Stimulated activated CD8-positive, alpha-beta memory T cell treated with anti-CD3 and anti-CD28 coated beads, Interleukin-4, amount 100 ng/mL, for 4 hours (primary cell): ENCODE measurements around the gene SEL1L3.

ENCODE experiments used
- DNase-seq, 2 donors: peaks; one replicate each; pipeline ENCODE4 v3.0.0-alpha.2; 2020; ENCODE audit warnings: low read depth in 2 of 2, low spot score in 1 of 2

SEL1L3 gene

GRCh38 chr4:25857403-25857802 is 5.4 kb downstream of the SEL1L3 start:
- DNase-seq: no peak

GRCh38 chr4:25856756-25857155 is 6.0 kb downstream of the SEL1L3 start:
- no peak for DNase-seq

- no peak for DNase-seq
These were observed 10.7 kb downstream of the SEL1L3 start for GRCh38 chr4:25852103-25852502.

GRCh38 chr4:25847329-25847728 is 15.5 kb downstream of the SEL1L3 start:
- no peak for DNase-seq

GRCh38 chr4:25845841-25846653 is 16.7 kb downstream of the SEL1L3 start:
- DNase-seq: no peak

- no peak for DNase-seq
These were observed 17.7 kb downstream of the SEL1L3 start for GRCh38 chr4:25844961-25845712.

- DNase-seq: no peak
These were observed 19.3 kb downstream of the SEL1L3 start for GRCh38 chr4:25843340-25844097.

- no peak for DNase-seq
These were observed 20.5 kb downstream of the SEL1L3 start for GRCh38 chr4:25842229-25842845.

- no peak for DNase-seq
These were observed 23.1 kb downstream of the SEL1L3 start for GRCh38 chr4:25839687-25840086.

- no peak for DNase-seq
These were observed 23.6 kb downstream of the SEL1L3 start for GRCh38 chr4:25839233-25839632.

GRCh38 chr4:25838526-25838925 is 24.3 kb downstream of the SEL1L3 start:
- no peak for DNase-seq

GRCh38 chr4:25837107-25837506 is 25.7 kb downstream of the SEL1L3 start:
- no peak for DNase-seq

GRCh38 chr4:25835384-25835783 is 27.4 kb downstream of the SEL1L3 start:
- DNase-seq: no peak

GRCh38 chr4:25834411-25835107 is 28.2 kb downstream of the SEL1L3 start:
- DNase-seq: no peak

- no peak for DNase-seq
These were observed 32.2 kb downstream of the SEL1L3 start for GRCh38 chr4:25830548-25830947.

- DNase-seq: no peak
These were observed 34.9 kb downstream of the SEL1L3 start for GRCh38 chr4:25827897-25828296.

GRCh38 chr4:25827373-25827772 is 35.4 kb downstream of the SEL1L3 start:
- DNase-seq: no peak

GRCh38 chr4:25826074-25826752 is 36.6 kb downstream of the SEL1L3 start:
- no peak for DNase-seq

- no peak for DNase-seq
These were observed 39.2 kb downstream of the SEL1L3 start for GRCh38 chr4:25823632-25824031.

GRCh38 chr4:25821899-25822298 is 40.9 kb downstream of the SEL1L3 start:
- no peak for DNase-seq
